HL-60/S4 treated with retinoic acid at 250 ng/mL for 4 days and 3 days (cell line): ENCODE data around the gene NPDC1.

Experiments
- in situ Hi-C: fragments of 300-500 bp; cut with MboI; formaldehyde crosslinking; loops from 2 replicates; pipeline ENCODE4 v1.7.0; 2022; ENCODE audit warnings: low sequenced_read_pairs

The NPDC1 gene

GRCh38 chr9:137057545-137057944, 11.6 kb upstream of the NPDC1 start:
- in situ Hi-C loops: no loop called here

DNA sequence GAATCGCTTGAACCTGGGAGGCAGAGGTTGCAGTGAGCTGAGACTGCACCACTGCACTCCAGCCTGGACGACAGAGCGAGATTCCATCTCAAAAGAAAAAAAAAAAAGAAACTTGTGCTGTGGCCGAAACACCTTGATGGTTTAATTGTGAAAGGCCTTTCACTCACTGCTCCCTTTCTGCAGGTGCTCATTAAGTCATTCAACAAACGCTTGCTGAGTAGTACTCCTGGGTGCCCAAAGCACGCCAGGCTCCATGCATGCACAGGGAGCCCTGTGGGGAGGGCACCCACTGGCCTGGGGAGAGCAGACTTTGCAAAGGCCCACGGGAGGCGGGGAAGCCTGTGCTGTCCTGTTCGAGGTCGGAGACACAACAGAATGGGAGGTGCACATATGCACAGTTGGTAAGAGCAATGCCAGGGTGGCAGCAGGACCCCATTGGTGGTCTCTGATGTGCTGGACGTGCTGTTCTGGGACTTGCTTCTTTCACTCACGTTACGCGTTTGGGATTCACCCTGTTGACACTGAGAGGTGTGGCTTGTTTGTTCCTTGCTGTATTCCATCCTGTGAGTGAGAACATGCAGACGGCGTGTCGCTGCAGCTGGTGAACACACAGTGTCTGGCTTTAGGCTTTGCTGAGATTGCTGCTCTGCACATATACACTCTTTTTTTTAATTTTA, 10.9 kb upstream of the NPDC1 start:
- in situ Hi-C loops: no loop called here

DNA sequence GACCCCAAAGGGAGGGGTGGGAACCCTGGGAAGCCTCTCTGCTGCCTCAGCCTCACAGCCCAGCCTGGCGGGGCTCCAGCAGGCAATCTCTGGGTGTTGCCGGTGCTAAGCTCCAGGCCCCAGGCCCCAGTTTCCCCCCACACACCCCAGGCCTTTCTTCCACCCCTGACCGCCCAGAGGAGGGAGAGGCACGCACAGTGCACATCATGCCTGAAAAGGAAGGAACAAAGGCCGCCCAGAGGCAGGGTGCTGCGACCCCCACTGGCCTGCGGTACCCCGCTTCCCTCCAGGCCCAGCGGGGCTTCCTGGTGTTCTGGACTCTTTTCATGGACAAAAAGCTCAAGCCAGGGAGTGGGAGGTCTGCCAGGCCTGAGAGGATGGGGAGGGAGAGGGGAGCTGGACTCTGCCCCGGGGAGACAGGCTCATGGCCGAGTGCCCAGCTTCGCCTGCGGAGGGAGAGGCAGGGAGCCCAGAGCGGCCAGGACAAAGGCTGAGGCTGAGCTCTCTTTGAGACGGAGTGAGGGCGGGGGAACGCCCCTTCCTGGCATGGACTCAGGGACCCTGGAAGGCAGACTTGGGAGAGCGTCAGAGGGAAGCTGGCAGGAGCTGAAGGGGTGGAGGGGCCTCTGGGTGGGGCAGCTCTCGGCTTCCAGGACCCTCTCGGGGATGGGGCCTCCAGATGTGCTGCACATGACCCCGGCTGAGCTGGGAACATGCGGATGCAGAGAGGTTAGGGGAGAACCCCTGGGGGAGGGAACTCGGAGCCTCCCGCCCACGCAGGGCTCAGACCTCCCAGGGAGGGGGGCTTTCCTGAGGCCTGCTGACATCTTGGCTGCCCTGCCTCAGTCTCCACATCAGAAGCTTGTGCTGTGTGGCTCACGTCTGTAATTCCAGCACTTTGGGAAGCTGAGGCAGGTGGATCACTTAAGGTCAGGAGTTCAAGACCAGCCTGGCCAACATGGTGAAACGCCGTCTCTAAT, 9.7 kb upstream of the NPDC1 start:
- in situ Hi-C loops: no loop called here

GRCh38 chr9:137054932-137055384, 9.0 kb upstream of the NPDC1 start:
- in situ Hi-C loops: no loop called here

DNA sequence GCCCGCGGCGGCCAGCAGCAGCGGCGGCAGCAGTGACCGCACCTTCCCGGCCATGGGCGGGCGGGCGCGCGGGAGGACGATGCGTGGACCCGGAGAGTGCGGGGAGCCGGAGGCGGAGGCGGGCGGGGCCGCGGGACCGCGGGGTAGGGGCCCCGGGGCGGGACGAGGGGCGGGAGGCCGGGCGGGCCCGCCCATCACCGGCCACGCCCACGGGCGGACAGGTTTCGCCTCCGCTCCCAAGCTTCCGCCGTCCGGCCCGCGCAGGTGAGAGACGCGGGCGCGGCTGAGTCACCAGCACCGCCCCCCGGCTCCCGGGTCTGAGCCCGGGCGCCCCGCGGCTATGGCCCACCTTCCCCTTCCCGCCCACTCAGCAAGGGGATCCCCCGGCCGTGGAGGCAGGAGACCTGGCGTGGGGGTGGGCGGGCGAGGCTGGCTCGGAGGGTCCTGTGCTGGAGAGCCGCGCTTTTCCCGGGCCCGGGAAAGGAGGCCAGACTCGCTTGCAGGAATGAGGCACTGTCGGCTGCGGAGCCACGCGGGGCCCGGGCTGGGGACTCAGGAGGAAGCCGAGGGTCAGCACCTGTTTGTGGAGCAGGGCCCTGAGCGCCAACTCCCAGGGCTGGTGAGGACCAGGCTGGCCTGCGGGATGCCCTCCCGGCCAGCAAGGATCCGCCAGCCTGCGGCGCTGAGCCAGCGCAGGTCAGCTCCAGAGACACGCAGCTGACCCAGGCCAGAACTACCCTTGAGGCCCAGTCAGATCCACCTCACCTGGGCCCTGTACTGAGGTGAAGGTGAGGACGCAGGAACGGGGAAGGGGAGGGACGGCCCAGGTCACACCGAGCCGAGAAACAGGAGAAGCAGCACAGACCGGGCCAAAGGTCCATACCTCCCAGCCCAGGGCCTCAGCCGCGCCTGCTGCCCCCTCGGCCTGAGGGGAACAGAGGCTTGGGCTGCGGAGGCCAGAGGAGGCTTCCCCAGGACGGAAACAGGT, 8.3 kb upstream of the NPDC1 start, which contains the start of gene ENTPD2:
Gene ENTPD2, minus strand, starts transcription at position 118 of the 988 bp plus-strand sequence. Its CDS starts 64 bp downstream, at position 54.
- in situ Hi-C loops: no loop called here

DNA sequence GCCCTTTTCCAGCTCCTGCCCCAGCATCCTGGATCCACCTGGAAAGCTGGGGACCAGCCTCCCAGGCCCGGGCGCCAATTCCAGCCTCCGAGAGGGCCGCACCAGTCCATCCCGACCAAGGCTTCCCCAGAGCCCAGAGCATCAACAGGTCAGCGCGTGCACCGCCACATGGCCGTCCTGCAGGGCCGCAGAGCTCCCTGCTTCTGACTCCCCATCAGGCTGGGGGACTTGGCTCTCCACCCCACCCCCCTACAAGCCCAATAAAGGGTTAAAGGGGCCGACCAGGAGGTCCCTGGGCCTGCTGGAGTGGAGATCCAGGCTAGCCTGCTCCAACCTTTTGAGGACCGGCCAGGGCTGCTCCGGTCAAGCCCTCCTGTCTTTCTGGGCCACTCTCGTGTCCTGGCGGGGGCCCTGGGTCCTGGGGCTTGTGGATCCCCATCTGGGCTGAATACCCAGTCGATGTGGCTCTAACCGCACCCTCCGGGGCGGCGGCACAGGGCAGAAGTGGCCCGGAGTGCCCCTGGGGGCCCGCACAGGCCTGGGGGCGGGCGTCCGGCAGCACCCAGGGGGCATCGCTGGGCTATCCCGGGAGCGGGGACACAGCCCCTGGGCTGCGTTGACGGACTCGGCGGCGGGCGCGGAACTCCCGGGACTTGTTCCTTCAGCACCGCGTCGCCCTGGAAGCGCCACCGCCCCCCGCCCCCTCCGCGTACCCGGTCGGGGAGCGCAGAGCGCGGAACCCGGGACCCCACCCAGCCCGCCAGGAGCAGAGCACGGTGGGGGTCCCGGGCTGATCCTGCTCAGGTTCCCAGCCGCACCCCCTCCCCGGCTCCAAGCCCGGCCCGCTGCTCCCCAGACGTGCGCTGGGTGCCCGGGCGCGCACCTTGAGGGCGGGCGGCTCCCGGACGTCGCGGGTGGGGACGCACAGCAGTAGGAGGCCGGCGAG, 7.3 kb upstream of the NPDC1 start:
- in situ Hi-C loops: no loop called here

- in situ Hi-C loops: no loop called here
Observed at GRCh38 chr9:137052293-137052692, 6.3 kb upstream of the NPDC1 start.

DNA sequence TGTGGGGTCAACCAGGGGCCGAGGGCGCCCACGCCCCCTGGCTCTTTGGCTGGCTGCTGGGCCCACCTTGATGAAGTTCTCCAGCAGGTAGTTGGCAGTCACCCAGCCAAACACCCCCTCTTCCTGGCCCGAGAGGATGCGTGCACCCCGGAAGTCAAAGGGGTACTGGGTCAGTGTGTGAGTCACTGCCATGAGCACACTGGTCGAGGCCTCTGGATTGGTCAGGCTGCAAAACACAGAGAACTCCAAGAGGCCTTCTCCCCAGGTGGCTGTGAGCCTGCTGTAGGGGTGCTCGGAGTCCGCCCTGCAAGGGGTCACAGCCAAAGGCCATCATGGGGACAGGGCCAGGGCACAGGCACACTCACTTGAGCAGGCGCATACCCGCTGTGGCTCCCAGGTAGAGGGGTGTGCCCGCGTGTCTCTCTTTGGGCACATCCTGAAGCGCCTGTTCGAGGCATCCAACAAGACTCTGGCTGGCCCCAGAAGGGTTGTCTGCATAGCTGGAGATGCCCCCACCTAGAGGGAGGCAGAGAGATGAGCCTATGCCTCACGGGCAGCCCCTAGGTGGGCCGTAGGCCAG, 5.3 kb upstream of the NPDC1 start:
- in situ Hi-C loops: no loop called here

- in situ Hi-C loops: no loop called here
Observed at GRCh38 chr9:137050570-137050969, 4.6 kb upstream of the NPDC1 start.

DNA sequence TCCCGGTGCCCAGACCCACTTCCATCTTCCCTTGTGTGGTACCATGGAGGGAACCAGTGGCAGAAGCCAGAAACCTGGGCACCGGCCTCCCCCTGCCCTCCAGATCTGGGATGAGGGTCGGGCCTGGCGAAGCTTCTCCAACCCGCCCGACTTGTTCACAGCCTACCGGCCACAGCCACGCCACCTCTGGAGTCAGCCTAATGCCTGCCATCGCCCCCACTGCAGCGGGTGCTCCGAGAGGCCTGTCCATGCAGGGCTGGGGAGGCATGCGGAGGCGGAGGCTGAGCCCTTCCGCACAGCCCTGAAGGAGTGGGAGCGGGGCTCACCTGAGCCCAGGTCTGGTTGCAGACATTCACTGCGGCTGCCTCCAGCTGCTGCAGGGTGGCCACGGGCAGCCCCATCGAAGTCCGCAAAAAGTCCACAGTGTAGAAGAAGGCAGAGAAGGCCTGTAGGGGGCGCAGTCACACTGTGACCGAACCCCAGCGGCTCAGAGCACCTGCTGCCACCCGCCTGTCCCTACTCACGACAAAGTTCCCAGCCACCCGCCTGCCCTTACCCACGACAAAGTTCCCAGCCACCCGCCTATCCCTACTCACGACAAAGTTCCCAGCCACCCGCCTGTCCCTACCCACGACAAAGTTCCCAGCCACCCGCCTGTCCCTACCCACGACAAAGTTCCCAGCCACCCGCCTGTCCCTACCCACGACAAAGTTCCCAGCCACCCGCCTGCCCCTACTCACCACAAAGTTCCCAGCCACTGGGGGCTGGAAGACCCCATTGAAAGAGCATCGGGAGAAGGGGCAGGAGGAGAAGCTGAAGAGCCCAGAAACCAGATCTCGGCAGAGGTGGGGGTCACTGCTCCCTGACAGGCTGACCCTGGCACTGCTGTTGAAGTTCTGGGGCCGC, 3.8 kb upstream of the NPDC1 start:
- in situ Hi-C loops: loop anchor here (25.0 kb wide), 1 partner anchor 262 kb away; the partner anchor contains the start of genes CCDC183 and TMEM141

DNA sequence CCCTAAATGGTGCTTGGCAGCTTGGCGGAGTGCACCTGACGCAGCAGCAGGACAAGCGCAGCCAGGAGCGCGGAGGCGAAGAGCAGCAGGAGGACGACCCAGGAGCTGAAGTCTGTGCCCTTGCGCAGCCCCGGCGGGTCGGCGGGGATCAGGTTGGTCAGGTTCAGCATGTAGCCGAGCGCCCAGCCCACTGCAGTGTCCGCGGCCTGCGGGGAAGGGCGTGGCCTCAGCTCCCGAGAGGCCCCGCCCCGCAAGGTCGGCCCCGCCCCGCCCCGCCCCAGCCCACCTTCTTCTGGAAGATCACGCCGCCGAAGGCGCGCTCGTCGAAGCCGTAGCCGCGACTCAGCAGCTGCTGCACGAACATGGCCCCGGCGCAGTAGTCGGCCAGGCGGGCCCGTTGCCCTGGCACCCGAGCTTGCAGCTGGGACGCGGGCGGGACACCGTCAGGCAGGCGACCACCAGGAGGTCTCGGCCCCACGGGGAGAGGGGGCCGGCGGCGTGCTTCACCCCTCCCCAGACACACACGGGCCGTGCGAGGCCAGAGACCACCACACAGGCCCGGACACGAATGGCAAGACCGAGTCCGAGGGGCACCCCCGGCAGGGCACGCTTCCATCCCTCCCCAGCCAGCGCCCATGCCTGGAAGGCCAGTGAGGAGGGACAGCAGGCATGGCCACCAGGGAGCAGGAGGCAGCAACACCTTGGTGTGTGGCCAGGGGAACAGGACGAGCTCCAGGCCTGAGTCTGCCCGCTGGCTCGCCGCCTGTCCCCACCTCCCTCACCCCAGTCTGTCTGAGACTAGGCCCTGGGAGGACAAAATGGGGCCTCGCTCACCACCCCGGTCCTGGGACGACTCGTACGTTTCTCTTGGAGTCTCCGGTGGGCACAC, 2.9 kb upstream of the NPDC1 start:
- in situ Hi-C loops: loop anchor here (25.0 kb wide), 1 partner anchor 262 kb away; the partner anchor contains the start of genes CCDC183 and TMEM141

DNA sequence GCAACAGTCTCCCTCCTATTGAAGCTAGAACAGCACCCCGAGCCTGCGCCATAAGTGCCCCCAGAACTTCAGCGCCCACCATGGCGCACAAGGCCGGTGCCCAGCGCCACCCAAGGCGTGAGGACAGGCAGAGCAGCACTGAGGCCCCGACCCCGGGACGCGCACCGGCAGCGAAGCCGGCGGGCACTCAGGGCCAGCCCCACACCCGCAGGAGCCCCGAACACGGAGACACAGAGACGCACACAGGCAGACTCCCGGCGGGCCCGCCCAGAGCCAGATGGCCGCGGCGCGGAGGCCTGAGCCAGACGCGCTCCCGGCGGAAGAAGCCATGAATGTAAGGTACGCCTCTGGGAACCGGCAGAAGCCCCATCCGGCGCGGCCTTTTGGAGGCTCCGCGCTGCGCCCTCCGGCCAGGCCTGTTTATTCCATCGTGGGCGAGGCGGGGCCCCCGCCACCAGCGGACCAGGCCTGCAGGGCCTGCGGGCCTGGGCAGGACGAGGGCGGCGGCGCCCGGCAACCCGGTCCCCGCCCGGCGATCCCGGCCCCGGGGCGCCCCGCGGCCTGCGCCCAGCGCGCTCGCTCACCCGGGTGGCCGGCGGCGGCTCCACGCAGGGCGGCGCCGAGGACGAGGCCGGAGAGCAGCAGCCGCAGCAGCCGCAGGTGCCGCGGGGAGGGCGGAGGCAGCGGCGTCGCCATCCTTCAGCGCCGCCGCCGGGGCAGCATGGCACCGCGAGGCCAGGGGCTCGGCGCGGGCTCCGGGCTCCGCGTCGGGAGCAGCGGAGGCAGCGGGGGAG, 486 bp downstream of the NPDC1 start:
- in situ Hi-C loops: loop anchor here (25.0 kb wide), 1 partner anchor 258 kb away; the partner anchor contains the start of genes CCDC183 and TMEM141

DNA sequence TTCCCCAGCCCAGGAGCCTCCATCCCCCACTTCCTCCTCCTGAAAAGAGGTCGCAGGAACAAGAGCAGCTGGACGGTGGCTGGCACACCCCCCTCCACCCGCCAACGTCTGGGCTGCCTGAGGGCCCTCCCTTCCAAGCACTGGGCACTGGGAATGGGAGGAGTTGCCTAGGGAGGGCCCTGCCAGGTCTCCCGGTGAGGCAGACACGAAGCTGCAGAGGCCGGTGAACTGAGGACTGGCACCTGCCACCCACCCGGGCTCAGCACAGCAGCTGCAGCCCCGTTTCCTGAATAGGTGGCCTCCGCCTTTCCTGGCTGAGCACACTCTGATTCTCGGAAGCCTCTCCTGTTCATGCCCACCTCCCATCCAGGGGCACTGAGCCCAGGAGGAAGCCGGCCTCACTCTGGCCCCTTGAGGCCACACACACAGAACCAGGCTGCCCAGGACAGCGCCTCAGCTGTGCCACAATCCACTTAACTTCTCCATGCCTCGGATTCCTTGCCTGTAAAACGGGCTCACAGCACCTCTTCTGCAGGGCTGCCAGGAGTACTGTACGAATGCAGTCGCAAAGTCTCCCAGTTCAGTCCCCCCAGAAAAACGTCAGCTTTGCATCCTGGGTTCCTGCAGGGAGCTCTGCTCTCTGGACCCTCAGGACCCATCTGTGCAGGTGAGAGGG, 1.3 kb downstream of the NPDC1 start:
- in situ Hi-C loops: loop anchor here (25.0 kb wide), 1 partner anchor 257 kb away; the partner anchor contains the start of genes CCDC183 and TMEM141

- in situ Hi-C loops: loop anchor here (25.0 kb wide), 1 partner anchor 257 kb away; the partner anchor contains the start of genes CCDC183 and TMEM141
Observed at GRCh38 chr9:137044037-137044436, 1.9 kb downstream of the NPDC1 start.
